Gastrocnemius medialis (tissue), 4 donors: ENCODE results near the gene RYR1. TPM values are rescaled to one million over a fixed set of nuclear protein-coding genes. Genes with fewer than 3 reads are reported as not detected.

Experiments used
- ATAC-seq, 2 donors: fragments of 150-250 bp; one replicate each; pipeline ENCODE4 v1.9.1; 2016
- DNase-seq, 2 donors: peaks; one replicate each; pipeline ENCODE4 v3.0.0-alpha.2; 2019
- H3K27ac ChIP-seq, 4 donors: fragments of 200-600 bp; sonication (generic); 1 replicate in 1 of 4; 2 replicates in 3 of 4; pipeline ENCODE4 v1.5.1; 2016 to 2018; ENCODE audit warnings: mild to moderate bottlenecking in 2 of 4, moderate library complexity in 1 of 4
- H3K27me3 ChIP-seq, 3 donors: fragments of 200-600 bp; sonication (generic) in 2 of 3; 1 replicate in 1 of 3; 2 replicates in 2 of 3; pipeline versions ENCODE4 v1.5.1 to v1.6.0; 2016 to 2019; ENCODE audit warnings: mild to moderate bottlenecking in 1 of 3, moderate library complexity in 1 of 3
- H3K36me3 ChIP-seq, 2 donors: fragments of 200-600 bp; sonication (generic) in 1 of 2; one replicate each; pipeline ENCODE4 v1.5.1; 2017 to 2018
- H3K4me1 ChIP-seq, 2 donors: fragments of 200-600 bp; sonication (generic) in 1 of 2; one replicate each; pipeline ENCODE4 v1.5.1; 2016 to 2017; ENCODE audit warnings: mild to moderate bottlenecking in 2 of 2
- H3K4me3 ChIP-seq, 4 donors: fragments of 200-600 bp; sonication (generic) in 3 of 4; 1 replicate in 1 of 4; 2 replicates in 3 of 4; pipeline ENCODE4 v1.5.1; 2016 to 2019; ENCODE audit warnings: mild to moderate bottlenecking in 2 of 4
- H3K9me3 ChIP-seq, 3 donors: fragments of 200-600 bp; sonication (generic) in 2 of 3; 1 replicate in 1 of 3; 2 replicates in 2 of 3; pipeline ENCODE4 v1.5.1; 2016 to 2019
- CTCF ChIP-seq, 5 experiments: fragments of 450-650 bp in 3 of 5; fragments of 200-600 bp in 2 of 5; sonication (generic) in 2 of 5; IDR thresholded peaks in 4 of 5; conservative IDR thresholded peaks in 1 of 5; 1 replicate in 4 of 5; 2 replicates in 1 of 5; pipeline ENCODE4 v1.5.1; 2016 to 2019; ENCODE audit warnings: antibody characterized with exemption in 5 of 5, mild to moderate bottlenecking in 3 of 5, moderate library complexity in 3 of 5
- POLR2A ChIP-seq, 2 donors: fragments of 450-650 bp; IDR thresholded peaks; one replicate each; pipeline ENCODE4 v1.6.1; 2017; ENCODE audit warnings: antibody characterized with exemption in 2 of 2, mild to moderate bottlenecking in 2 of 2, moderate library complexity in 2 of 2
- in situ Hi-C, 4 donors: fragments of 200-750 bp; cut with MboI; loops; one replicate each; pipeline versions ENCODE4 v1.15.0 to v1.8.0; 2017; ENCODE audit warnings: low sequenced_read_pairs in 4 of 4
- intact Hi-C: fragments of 100-400 bp; cut with DNase I; formaldehyde crosslinking; loops from one replicate; pipeline ENCODE4 v1.15.1; 2023; ENCODE audit warnings: low total_unique reads
- total RNA-seq, 4 donors: library from RNA; depleted of rRNA; stranded (reverse); fragments of >200 nt; gene quantifications; one replicate each; pipeline versions ENCODE4 v1.1.0 to v1.2.3, GENCODE V29; 2016

Gene RYR1
- total RNA-seq, 4 donors from 2014 or later: 607 to 831 (median 724) TPM

GRCh38 chr19:38473201-38473600, 39.7 kb downstream of the RYR1 start:
- no peaks in the 10 kb centered on the region for H3K9me3 ChIP-seq
- no peaks in the 10 kb centered on the region for H3K27me3 ChIP-seq
- H3K4me1 ChIP-seq: peaks cover 0 to 13% of the 10 kb centered on the region in 2 donors
- peak overlapping the region in 1 of 4 donors; percentile 71 for H3K27ac ChIP-seq
- TF ChIP-seq POLR2A (IDR thresholded peaks at IDR 0.05) (no peak), CTCF (IDR thresholded peaks at IDR 0.05 in 4 of 5, conservative IDR thresholded peaks at IDR 0.05 in 1 of 5) (no peak)
- no peak for DNase-seq
- no peak overlapping the region for H3K4me3 ChIP-seq
- peaks cover 4 to 83% of the 10 kb centered on the region in 2 donors for H3K36me3 ChIP-seq
- ATAC-seq: no peak
- intact Hi-C loops: no loop called here
- in situ Hi-C loops: no loop called here

- no peak overlapping the region for H3K4me3 ChIP-seq
- H3K9me3 ChIP-seq: no peaks in the 10 kb centered on the region
- ATAC-seq: no peak
- no peaks in the 10 kb centered on the region for H3K27me3 ChIP-seq
- H3K27ac ChIP-seq: no peak overlapping the region
- no peak for DNase-seq
- TF ChIP-seq CTCF (IDR thresholded peaks at IDR 0.05 in 4 of 5, conservative IDR thresholded peaks at IDR 0.05 in 1 of 5) (no peak), POLR2A (IDR thresholded peaks at IDR 0.05) (no peak)
- H3K4me1 ChIP-seq: peaks cover 0 to 4% of the 10 kb centered on the region in 2 donors
- in situ Hi-C loops: no loop called here
- H3K36me3 ChIP-seq: peaks cover 4 to 83% of the 10 kb centered on the region in 2 donors
- intact Hi-C loops: no loop called here
Measured at GRCh38 chr19:38475176-38475575, 41.7 kb downstream of the RYR1 start.

- Histone ChIP-seq H3K4me1 (no peaks in the 10 kb centered on the region), H3K4me3 (no peak overlapping the region), H3K9me3 (no peaks in the 10 kb centered on the region), H3K36me3 (peaks cover 4 to 96% of the 10 kb centered on the region in 2 donors), H3K27me3 (no peaks in the 10 kb centered on the region), H3K27ac (no peak overlapping the region)
- in situ Hi-C loops (no loop called here), intact Hi-C loops (no loop called here)
- TF ChIP-seq POLR2A (IDR thresholded peaks at IDR 0.05) (no peak), CTCF (IDR thresholded peaks at IDR 0.05 in 4 of 5, conservative IDR thresholded peaks at IDR 0.05 in 1 of 5) (no peak)
- DNase-seq (no peak), ATAC-seq (no peak)
Measured at GRCh38 chr19:38478273-38478971, 44.9 kb downstream of the RYR1 start.

- TF ChIP-seq POLR2A (IDR thresholded peaks at IDR 0.05) (no peak), CTCF (IDR thresholded peaks at IDR 0.05 in 4 of 5, conservative IDR thresholded peaks at IDR 0.05 in 1 of 5) (no peak)
- no peaks in the 10 kb centered on the region for H3K9me3 ChIP-seq
- intact Hi-C loops (no loop called here), in situ Hi-C loops (no loop called here)
- H3K4me3 ChIP-seq: no peak overlapping the region
- no peaks in the 10 kb centered on the region for H3K4me1 ChIP-seq
- H3K36me3 ChIP-seq: peaks cover 0 to 100% of the 10 kb centered on the region in 2 donors
- H3K27ac ChIP-seq: no peak overlapping the region
- DNase-seq: no peak
- no peak for ATAC-seq
- H3K27me3 ChIP-seq: no peaks in the 10 kb centered on the region
Measured at GRCh38 chr19:38482496-38482895, 49.0 kb downstream of the RYR1 start.
